Effector memory CD8-positive, alpha-beta T cell (primary cell): Measurements from ENCODE around the gene NFATC1.
A peak's percentile ranks its signal among the peaks of the same experiment; 100 is the strongest.

Experiments
- ATAC-seq: fragments of 150-1000 bp; cut with Tn5 transposase; replicated peaks from 2 replicates; pipeline ENCODE4 v1.10.0; 2021; ENCODE audit warnings: mild to moderate bottlenecking, moderate library complexity
- DNase-seq, 3 experiments: peaks; one replicate each; pipeline ENCODE4 v3.0.0; 2021
- H3K27ac Mint-ChIP-seq, 2 donors: one replicate each; pipeline ENCODE4 v1.8.0; 2022; ENCODE audit warnings: mild to moderate bottlenecking in 2 of 2, mixed read lengths in 2 of 2, moderate library complexity in 2 of 2
- H3K27me3 Mint-ChIP-seq, 2 donors: one replicate each; pipeline ENCODE4 v1.8.0; 2022; ENCODE audit warnings: mixed read lengths in 2 of 2
- H3K36me3 Mint-ChIP-seq: one replicate; pipeline ENCODE4 v1.8.0; 2022; ENCODE audit warnings: mild to moderate bottlenecking, moderate library complexity, mixed read lengths; ENCODE audit not compliant: insufficient read depth
- H3K4me1 Mint-ChIP-seq, 2 donors: one replicate each; pipeline ENCODE4 v1.8.0; 2022; ENCODE audit warnings: low read depth in 2 of 2, mixed read lengths in 2 of 2
- H3K4me3 Mint-ChIP-seq, 2 donors: one replicate each; pipeline ENCODE4 v1.8.0; 2022; ENCODE audit warnings: mild to moderate bottlenecking in 2 of 2, mixed read lengths in 2 of 2, moderate library complexity in 2 of 2
- H3K9me3 Mint-ChIP-seq, 2 donors: one replicate each; pipeline ENCODE4 v1.8.0; 2022; ENCODE audit warnings: mixed read lengths in 2 of 2

The NFATC1 gene

DNA sequence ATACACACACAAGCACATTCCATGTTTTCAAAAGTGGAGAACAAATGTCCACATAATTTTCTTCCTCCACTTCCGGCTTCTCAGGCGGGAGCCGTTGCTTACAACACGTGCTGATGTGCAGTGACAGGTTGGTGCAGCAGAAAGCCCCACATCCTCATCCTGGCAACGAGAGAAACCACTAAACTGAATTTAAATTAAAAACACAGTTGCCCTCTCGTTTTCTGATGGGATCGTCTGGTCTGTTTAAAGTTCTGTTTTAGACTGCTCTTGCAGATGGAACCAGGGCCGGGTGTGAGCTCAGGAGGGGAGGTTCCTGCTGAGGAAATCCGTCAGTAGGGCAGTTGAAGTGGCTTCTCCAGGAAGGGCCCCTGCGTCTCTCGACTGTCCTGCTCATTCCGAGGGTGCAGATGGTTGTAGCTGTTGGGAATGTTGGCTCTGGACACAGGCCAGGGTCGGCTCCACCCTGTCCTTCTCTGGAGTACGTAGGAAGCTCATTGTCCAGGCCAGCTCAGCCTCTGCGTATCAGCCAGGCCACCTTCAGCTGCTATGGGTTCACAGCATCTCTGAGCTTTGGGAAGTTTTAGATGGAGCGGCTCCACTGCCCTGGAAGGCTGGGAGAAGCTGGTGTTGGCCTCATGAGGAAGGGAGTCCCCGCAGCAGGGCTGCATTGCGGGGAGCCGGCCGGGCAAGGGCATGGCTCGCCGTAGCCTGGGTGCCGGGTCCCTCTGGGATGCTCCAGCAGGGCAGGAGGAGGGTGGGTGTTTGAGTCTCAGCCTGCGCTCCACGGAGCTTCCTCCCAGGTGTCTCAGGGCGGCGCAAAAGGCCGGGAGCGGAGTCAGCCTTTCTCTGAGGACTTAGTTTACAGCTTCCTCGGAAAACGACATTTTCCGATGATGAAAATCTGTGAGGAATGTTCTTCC is 58.3 kb downstream of the NFATC1 start:
- no peaks in the 10 kb centered on the region for H3K9me3 Mint-ChIP-seq
- peaks cover 35% of the 10 kb centered on the region for H3K36me3 Mint-ChIP-seq
- H3K4me1 Mint-ChIP-seq = no peaks in the 10 kb centered on the region
- ATAC-seq = no peak
- no peak overlapping the region for H3K4me3 Mint-ChIP-seq
- DNase-seq = no peak
- H3K27ac Mint-ChIP-seq = peak overlapping the region in 1 of 2 donors; percentile 26
- H3K27me3 Mint-ChIP-seq = no peaks in the 10 kb centered on the region

DNA sequence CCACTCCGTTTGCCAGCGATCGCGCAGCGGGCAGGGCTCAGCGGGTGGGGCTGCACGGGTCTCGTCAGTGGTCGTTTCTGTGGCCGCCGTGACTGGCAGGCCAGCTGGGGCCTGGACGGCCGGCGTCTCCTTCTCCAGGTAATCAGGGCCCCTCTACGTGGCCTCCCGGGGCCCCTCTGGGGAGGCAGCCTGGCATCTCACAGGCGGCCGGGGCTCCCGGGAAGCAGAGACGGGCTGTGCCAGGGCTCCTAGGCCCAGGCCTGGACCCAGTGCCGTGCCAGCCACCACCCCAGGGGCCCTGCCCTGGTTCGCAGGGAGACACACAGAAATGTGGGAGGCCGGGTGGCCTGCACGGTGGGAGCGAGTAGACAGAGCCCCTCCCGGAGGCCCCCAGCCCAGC is 59.5 kb downstream of the NFATC1 start:
- no peak overlapping the region for H3K27ac Mint-ChIP-seq
- H3K9me3 Mint-ChIP-seq = no peaks in the 10 kb centered on the region
- no peak for DNase-seq
- H3K4me3 Mint-ChIP-seq = no peak overlapping the region
- H3K36me3 Mint-ChIP-seq = peaks cover 26% of the 10 kb centered on the region
- peaks cover 4% of the 10 kb centered on the region in 2 donors for H3K4me1 Mint-ChIP-seq
- ATAC-seq = no peak
- no peaks in the 10 kb centered on the region for H3K27me3 Mint-ChIP-seq

- no peak for ATAC-seq
- peaks cover 4% of the 10 kb centered on the region in 2 donors for H3K4me1 Mint-ChIP-seq
- DNase-seq = no peak
- H3K9me3 Mint-ChIP-seq = no peaks in the 10 kb centered on the region
- H3K36me3 Mint-ChIP-seq = peaks cover 24% of the 10 kb centered on the region
- H3K27me3 Mint-ChIP-seq = no peaks in the 10 kb centered on the region
- no peak overlapping the region for H3K4me3 Mint-ChIP-seq
- H3K27ac Mint-ChIP-seq = peak overlapping the region; percentile 29 to 83
These were observed 60.6 kb downstream of the NFATC1 start for GRCh38 chr18:79456105-79456980.

DNA sequence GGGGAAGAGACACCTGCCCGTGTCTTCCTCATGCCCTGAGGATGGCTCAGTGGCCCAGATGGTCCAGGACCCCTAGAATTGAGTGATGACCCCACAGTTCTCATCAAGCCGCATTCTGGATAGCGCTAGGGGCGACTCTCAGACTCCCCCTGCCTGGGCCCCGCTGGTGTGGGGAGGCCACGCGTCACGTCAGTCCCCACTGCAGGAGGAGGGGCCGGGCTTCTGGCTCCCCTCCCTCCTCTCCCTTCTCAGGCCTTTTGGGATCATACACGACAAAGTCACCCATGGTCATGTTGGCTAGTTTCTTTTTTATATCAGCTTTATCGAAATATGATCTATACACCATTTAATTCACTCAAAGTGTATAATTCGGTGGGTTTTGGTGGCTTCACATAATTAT is 61.5 kb downstream of the NFATC1 start:
- ATAC-seq = no peak
- H3K4me3 Mint-ChIP-seq = no peak overlapping the region
- no peaks in the 10 kb centered on the region for H3K27me3 Mint-ChIP-seq
- H3K9me3 Mint-ChIP-seq = no peaks in the 10 kb centered on the region
- peaks cover 4% of the 10 kb centered on the region in 2 donors for H3K4me1 Mint-ChIP-seq
- H3K27ac Mint-ChIP-seq = peak overlapping the region; percentile 29 to 83
- no peak for DNase-seq
- H3K36me3 Mint-ChIP-seq = peaks cover 25% of the 10 kb centered on the region

- Mint-ChIP-seq H3K4me3 (no peak overlapping the region), H3K9me3 (no peaks in the 10 kb centered on the region), H3K27ac (no peak overlapping the region), H3K4me1 (peaks cover 4% of the 10 kb centered on the region in 2 donors), H3K36me3 (peaks cover 25% of the 10 kb centered on the region), H3K27me3 (no peaks in the 10 kb centered on the region)
- no peak for DNase-seq
- ATAC-seq = no peak
These were observed 61.9 kb downstream of the NFATC1 start for GRCh38 chr18:79457652-79458051.

DNA sequence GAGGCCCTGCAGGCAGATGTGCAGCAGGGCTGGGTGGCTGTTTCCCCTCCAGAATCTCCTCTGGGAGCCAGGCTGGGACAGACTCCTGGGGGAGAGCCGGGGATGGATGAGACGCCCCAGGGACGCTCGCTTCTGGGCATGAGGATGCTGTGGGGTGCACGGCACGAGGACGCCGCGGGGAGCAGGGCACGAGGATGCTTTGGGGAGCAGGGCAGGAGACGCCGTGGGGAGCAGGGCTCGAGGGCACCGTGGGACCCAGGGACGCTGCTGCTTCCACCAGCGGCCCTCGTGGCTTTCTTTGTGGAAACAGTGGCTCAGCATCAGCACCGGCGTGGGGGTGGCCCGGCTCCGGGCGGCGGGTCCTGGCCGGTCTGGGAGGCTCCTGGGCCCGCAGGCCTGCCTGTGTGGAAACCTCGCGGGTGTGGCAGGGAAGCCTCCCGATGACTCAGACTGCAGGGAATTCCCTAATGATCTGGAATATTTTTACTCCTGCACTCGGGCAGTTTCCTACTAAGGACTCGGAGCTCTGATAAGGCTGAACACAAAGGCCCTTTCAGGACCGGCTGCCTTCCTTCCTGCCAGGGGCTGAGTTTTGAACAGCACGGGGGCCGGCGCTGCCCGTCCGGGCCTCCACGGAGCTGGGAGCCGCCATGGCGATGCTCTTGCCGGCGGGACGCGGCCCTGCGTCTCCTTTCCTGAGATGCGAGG is 62.6 kb downstream of the NFATC1 start:
- ATAC-seq (no peak), DNase-seq (no peak)
- Mint-ChIP-seq H3K36me3 (peaks cover 20% of the 10 kb centered on the region), H3K4me3 (no peak overlapping the region), H3K27ac (no peak overlapping the region), H3K27me3 (no peaks in the 10 kb centered on the region), H3K9me3 (no peaks in the 10 kb centered on the region), H3K4me1 (peaks cover 4% of the 10 kb centered on the region in 2 donors)

GRCh38 chr18:79458917-79459803 is 63.4 kb downstream of the NFATC1 start:
- ATAC-seq (no peak), DNase-seq (no peak)
- Mint-ChIP-seq H3K4me3 (no peak overlapping the region), H3K4me1 (peaks cover 4% of the 10 kb centered on the region in 2 donors), H3K9me3 (no peaks in the 10 kb centered on the region), H3K27ac (peak overlapping the region; percentile 82 to 83), H3K27me3 (no peaks in the 10 kb centered on the region), H3K36me3 (peaks cover 15% of the 10 kb centered on the region)

DNA sequence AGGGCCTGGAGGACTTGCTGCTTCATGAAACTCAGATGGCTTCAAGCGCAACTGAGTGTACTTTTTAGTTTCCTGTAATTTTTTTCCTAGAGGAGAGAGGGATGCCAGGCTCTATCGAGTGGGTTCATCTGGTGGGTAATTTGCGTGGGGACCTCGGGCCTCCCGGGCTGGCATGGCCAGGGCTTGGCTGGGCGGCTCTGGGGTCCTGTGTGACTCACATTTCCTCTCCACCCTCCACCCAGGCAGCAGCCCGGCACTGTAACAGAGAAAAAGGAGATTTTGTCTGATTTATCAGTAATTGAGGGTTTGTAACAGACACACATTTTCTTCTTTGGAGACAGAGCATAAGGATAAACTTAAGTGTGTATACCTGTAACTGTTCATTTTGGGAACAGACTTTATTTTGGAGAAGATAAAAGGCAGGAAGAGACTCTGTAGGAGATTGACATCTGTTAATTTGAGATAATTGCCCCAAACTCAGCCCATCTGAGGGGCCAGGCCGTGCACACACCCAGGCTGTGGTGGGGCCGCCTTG is 64.3 kb downstream of the NFATC1 start:
- Mint-ChIP-seq H3K4me1 (peaks cover 4% of the 10 kb centered on the region in 2 donors), H3K9me3 (no peaks in the 10 kb centered on the region), H3K27me3 (no peaks in the 10 kb centered on the region), H3K4me3 (no peak overlapping the region), H3K36me3 (peaks cover 13% of the 10 kb centered on the region), H3K27ac (peak overlapping the region; percentile 82 to 83)
- DNase-seq (no peak), ATAC-seq (no peak)

DNA sequence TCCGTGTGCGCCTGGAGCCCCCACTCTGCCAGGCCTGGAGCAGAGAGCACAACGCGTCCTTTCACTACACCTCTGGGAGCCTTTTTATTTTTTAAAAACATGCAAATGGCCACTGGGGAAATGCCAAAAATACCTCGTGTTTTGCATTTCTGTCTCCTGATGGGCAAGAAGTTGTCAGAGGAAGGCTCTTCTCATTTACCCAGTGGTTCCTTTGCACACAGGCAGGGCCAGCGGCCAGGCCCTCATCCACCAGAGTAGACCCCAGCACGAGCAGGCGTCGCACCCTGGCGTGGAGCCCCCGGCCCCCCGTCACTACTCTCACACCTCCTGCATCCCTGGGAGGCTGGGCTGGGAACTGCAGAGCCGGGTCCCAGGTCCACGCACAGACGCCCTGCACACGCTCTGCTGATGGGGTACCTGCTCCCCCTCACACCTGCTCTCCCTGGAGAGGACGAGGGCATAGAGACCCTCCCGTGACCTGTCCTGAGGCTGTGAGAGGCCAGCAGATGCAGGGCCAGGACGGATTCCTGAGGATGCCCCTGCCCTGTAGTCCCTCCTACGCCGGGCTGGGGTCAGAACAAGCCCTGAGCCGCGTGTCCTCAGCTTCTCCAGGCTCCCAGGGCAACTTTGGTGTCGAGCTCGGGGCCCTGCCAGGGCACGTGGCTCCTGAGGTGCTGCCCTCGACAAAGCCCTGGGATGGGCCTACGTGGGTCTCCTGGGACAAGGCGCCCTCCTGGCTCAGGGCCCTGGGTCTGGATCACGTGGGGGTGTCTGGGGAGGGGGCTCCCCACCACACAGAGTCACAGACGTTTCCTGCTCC is 65.0 kb downstream of the NFATC1 start:
- H3K27me3 Mint-ChIP-seq = no peaks in the 10 kb centered on the region
- ATAC-seq (no peak), DNase-seq (no peak)
- H3K9me3 Mint-ChIP-seq = no peaks in the 10 kb centered on the region
- no peak overlapping the region for H3K4me3 Mint-ChIP-seq
- peaks cover 4% of the 10 kb centered on the region in 2 donors for H3K4me1 Mint-ChIP-seq
- peaks cover 13% of the 10 kb centered on the region for H3K36me3 Mint-ChIP-seq
- peak overlapping the region in 1 of 2 donors; percentile 82 for H3K27ac Mint-ChIP-seq

- no peaks in the 10 kb centered on the region for H3K9me3 Mint-ChIP-seq
These were observed 65.9 kb downstream of the NFATC1 start for GRCh38 chr18:79461627-79462026.

DNA sequence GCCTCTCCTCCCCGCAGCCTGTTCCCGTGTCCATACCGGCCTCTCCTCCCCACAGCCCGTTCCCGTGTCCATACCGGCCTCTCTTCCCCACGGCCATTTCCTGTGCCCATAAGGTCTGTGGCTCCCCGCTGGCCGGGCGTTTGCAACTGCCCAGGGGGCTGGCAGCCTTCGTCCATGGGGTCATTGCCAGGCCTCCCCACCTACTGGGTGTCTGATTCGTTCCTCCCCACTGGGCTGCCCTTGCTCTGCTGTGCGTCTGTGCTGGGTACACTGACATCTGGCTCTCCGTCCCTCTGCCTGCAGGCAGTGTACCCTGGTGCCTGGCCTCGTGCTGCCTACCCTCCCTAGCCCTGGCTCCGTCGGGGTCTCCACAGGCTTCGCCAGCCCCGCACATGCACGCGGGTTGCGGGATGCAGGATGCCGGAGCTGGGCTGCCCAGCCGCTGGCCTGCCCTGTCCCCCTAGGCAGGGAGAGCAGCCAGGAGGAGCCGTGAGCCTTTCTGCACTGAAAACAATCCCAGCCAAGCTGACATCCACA is 67.8 kb downstream of the NFATC1 start:
- H3K9me3 Mint-ChIP-seq = no peaks in the 10 kb centered on the region
- peak overlapping the region in 1 of 2 donors; percentile 41 for H3K27ac Mint-ChIP-seq
- ATAC-seq = no peak
- H3K4me1 Mint-ChIP-seq = peaks cover 4% of the 10 kb centered on the region in 2 donors
- H3K27me3 Mint-ChIP-seq = no peaks in the 10 kb centered on the region
- no peak for DNase-seq
- peaks cover 14% of the 10 kb centered on the region for H3K36me3 Mint-ChIP-seq
- H3K4me3 Mint-ChIP-seq = no peak overlapping the region

More at GRCh38 chr18:79461627-79462026, 65.9 kb downstream of the NFATC1 start:
- Mint-ChIP-seq H3K27ac (no peak overlapping the region), H3K4me3 (no peak overlapping the region), H3K4me1 (peaks cover 4% of the 10 kb centered on the region in 2 donors), H3K27me3 (no peaks in the 10 kb centered on the region), H3K36me3 (peaks cover 11% of the 10 kb centered on the region)
- ATAC-seq (no peak), DNase-seq (no peak)
